B cell (primary cell): ENCODE measurements around the gene ECT2L. TPM values are rescaled to one million over a fixed set of nuclear protein-coding genes. Genes with fewer than 3 reads are reported as not detected.

Experiments
- ATAC-seq: fragments of 200-7000 bp; cut with Tn5 transposase; one replicate; pipeline ENCODE4 v1.10.0; 2021; ENCODE audit warnings: low read depth, mild to moderate bottlenecking, moderate number of reproducible peaks, moderate library complexity
- CTCF ChIA-PET: fragments of 350-600 bp; sonication (Branson Sonifier 250); formaldehyde crosslinking; loops from one replicate; lab custom pipeline; 2021; ENCODE audit warnings: antibody characterized with exemption, inconsistent platforms; lab: Charles Lee
- POLR2A ChIA-PET: fragments of 350-600 bp; sonication (Branson Sonifier 250); formaldehyde crosslinking; loops from one replicate; lab custom pipeline; 2021; ENCODE audit warnings: antibody characterized with exemption; lab: Charles Lee
- DNase-seq: peaks from one replicate; pipeline ENCODE4 v3.0.0; 2013
- H2AFZ ChIP-seq: 2 replicates; pipeline ENCODE4 v1.6.1; 2012; ENCODE audit warnings: mild to moderate bottlenecking, low read depth, low read length; ENCODE audit not compliant: insufficient read depth, poor library complexity, severe bottlenecking
- H3K27ac ChIP-seq, 2 donors: 1 replicate in 1 of 2; 2 replicates in 1 of 2; pipeline ENCODE4 v1.5.1; 2012 to 2013; ENCODE audit warnings: low read length in 2 of 2, mild to moderate bottlenecking in 2 of 2, moderate library complexity in 1 of 2
- H3K27me3 ChIP-seq, 4 experiments: fragments of 200-600 bp in 1 of 4; sonication (generic) in 1 of 4; replicated peaks in 1 of 4; 1 replicate in 2 of 4; 2 replicates in 2 of 4; pipeline versions ENCODE4 v1.6.1 to v1.7.0; 2013 to 2016; ENCODE audit warnings: low read length in 3 of 4, mild to moderate bottlenecking in 2 of 4, mixed read lengths in 1 of 4, moderate library complexity in 1 of 4; ENCODE audit not compliant: insufficient read depth in 4 of 4, control insufficient read depth in 3 of 4; ENCODE audit errors: control extremely low read depth in 1 of 4
- H3K36me3 ChIP-seq, 2 experiments: replicated peaks in 1 of 2; 1 replicate in 1 of 2; 2 replicates in 1 of 2; pipeline versions ENCODE4 v1.6.1 to v1.7.1; 2013; ENCODE audit warnings: low read length in 1 of 2; ENCODE audit not compliant: insufficient read depth in 2 of 2, control insufficient read depth in 1 of 2; ENCODE audit errors: control extremely low read depth in 1 of 2, extremely low read depth in 1 of 2
- H3K4me1 ChIP-seq, 2 donors: fragments of 200-600 bp in 1 of 2; sonication (generic) in 1 of 2; 1 replicate in 1 of 2; 2 replicates in 1 of 2; pipeline versions ENCODE4 v1.5.1 to v1.6.1; 2013 to 2017; ENCODE audit warnings: low read length in 2 of 2; ENCODE audit not compliant: control insufficient read depth in 2 of 2, insufficient read depth in 2 of 2
- H3K4me2 ChIP-seq: replicated peaks from 2 replicates; pipeline ENCODE3; 2012; ENCODE audit warnings: mild to moderate bottlenecking, low read depth, low read length; ENCODE audit not compliant: poor library complexity, severe bottlenecking
- H3K4me3 ChIP-seq, 5 experiments: fragments of 200-600 bp in 1 of 5; sonication (generic) in 1 of 5; 1 replicate in 3 of 5; 2 replicates in 2 of 5; pipeline versions ENCODE4 v1.5.1 to v1.7.0; 2011 to 2016; ENCODE audit warnings: low read length in 4 of 5, mild to moderate bottlenecking in 4 of 5, low read depth in 2 of 5, control low read depth in 1 of 5, moderate library complexity in 1 of 5; ENCODE audit not compliant: insufficient read depth in 1 of 5; ENCODE audit errors: control extremely low read depth in 1 of 5, extremely low read depth in 1 of 5
- H3K79me2 ChIP-seq: fragments of 200-600 bp; sonication (generic); one replicate; pipeline ENCODE4 v1.6.0; 2016; ENCODE audit warnings: low read length; ENCODE audit not compliant: control insufficient read depth, insufficient read depth
- H3K9ac ChIP-seq: fragments of 200-600 bp; sonication (generic); 2 replicates; pipeline ENCODE4 v1.6.1; 2017; ENCODE audit warnings: mild to moderate bottlenecking, low read length, moderate library complexity
- H3K9me3 ChIP-seq, 3 donors: one replicate each; pipeline versions ENCODE4 v1.6.1 to v1.7.1; 2013; ENCODE audit warnings: low read length in 2 of 3; ENCODE audit not compliant: control insufficient read depth in 2 of 3, insufficient read depth in 1 of 3; ENCODE audit errors: control extremely low read depth in 1 of 3
- H4K20me1 ChIP-seq: 2 replicates; pipeline ENCODE4 v1.6.0; 2012; ENCODE audit warnings: mild to moderate bottlenecking, low read length; ENCODE audit not compliant: insufficient read depth, control insufficient read depth, poor library complexity, severe bottlenecking
- H3K27ac Mint-ChIP-seq: one replicate; pipeline ENCODE4 v1.8.0; 2021; ENCODE audit warnings: mixed read lengths
- H3K27me3 Mint-ChIP-seq: one replicate; pipeline ENCODE4 v1.8.0; 2021; ENCODE audit warnings: mixed read lengths
- H3K4me1 Mint-ChIP-seq: one replicate; pipeline ENCODE4 v1.8.0; 2021; ENCODE audit warnings: mixed read lengths
- H3K4me3 Mint-ChIP-seq: one replicate; pipeline ENCODE4 v1.8.0; 2021; ENCODE audit warnings: mixed read lengths
- H3K9me3 Mint-ChIP-seq: one replicate; pipeline ENCODE4 v1.8.0; 2022; ENCODE audit warnings: mixed read lengths; ENCODE audit not compliant: insufficient read depth
- CTCF ChIP-seq: fragments of 200-600 bp; IDR thresholded peaks from one replicate; pipeline ENCODE4 v1.8.0; 2022; ENCODE audit warnings: antibody characterized with exemption, mild to moderate bottlenecking
- EZH2 ChIP-seq: IDR thresholded peaks from 2 replicates; pipeline ENCODE4 v1.6.1; 2012; ENCODE audit warnings: borderline replicate concordance, low read depth, mild to moderate bottlenecking, moderate library complexity, low read length; ENCODE audit not compliant: insufficient read depth, poor library complexity, severe bottlenecking
- WGBS: methylation state at CpG from one replicate; pipeline ENCODE4 v1.1.5; 2013; ENCODE audit warnings: missing lambda C conversion rate; ENCODE audit not compliant: insufficient coverage; 5-methylcytosine and 5-hydroxymethylcytosine counted together
- intact Hi-C: fragments of 100-400 bp; cut with micrococcal nuclease; formaldehyde crosslinking; loops from one replicate; pipeline ENCODE4 v1.10.0; 2022
- polyA plus RNA-seq: library from polyadenylated mRNA; depleted of rRNA; stranded (reverse); fragments of >200 nt; gene quantifications from 2 replicates; pipeline ENCODE4 v1.2.3, GENCODE V29; 2012
- total RNA-seq, 2 donors: library from RNA; stranded (reverse); fragments of 120-200 nt in 1 of 2; gene quantifications; 1 replicate in 1 of 2; 2 replicates in 1 of 2; pipeline versions ENCODE4 v1.2.3 to v1.2.4, GENCODE V29; 2013 to 2022

ECT2L gene
- total and polyA plus RNA-seq, 2 donors (not counting 1 experiment from before 2014, with no cell fraction given), result not detected

- Histone ChIP-seq H4K20me1 (no peaks in the 10 kb centered on the region), H3K27me3 (no peaks in the 10 kb centered on the region), H3K79me2 (no peaks in the 10 kb centered on the region), H3K4me3 (no peak overlapping the region), H3K9ac (no peak overlapping the region), H3K4me1 (no peaks in the 10 kb centered on the region), H2AFZ (no peak overlapping the region), H3K9me3 (no peaks in the 10 kb centered on the region), H3K4me2 (no peak overlapping the region), H3K27ac (no peak overlapping the region), H3K36me3 (no peaks in the 10 kb centered on the region)
- DNase-seq (no peak), ATAC-seq (no peak)
- Mint-ChIP-seq H3K27me3 (peaks cover 10% of the 10 kb centered on the region), H3K27ac (no peak overlapping the region), H3K9me3 (no peaks in the 10 kb centered on the region), H3K4me3 (no peak overlapping the region), H3K4me1 (peaks cover 3% of the 10 kb centered on the region)
- TF ChIP-seq CTCF (no peak), EZH2 (no peak)
- ChIA-PET POLR2A (no interaction called here), CTCF (no interaction called here)
- 97% methylated on average over 4 of the region's 6 CpGs for WGBS
- intact Hi-C loops, result no loop called here
Observed at GRCh38 chr6:138864343-138864890, 68.5 kb downstream of the ECT2L start.

GRCh38 chr6:138865480-138866109, 69.7 kb downstream of the ECT2L start:
- Histone ChIP-seq H3K9me3 (no peaks in the 10 kb centered on the region), H3K36me3 (no peaks in the 10 kb centered on the region), H3K27me3 (no peaks in the 10 kb centered on the region), H3K4me2 (no peak overlapping the region), H3K9ac (no peak overlapping the region), H3K4me3 (no peak overlapping the region), H3K27ac (no peak overlapping the region), H3K79me2 (no peaks in the 10 kb centered on the region), H2AFZ (no peak overlapping the region), H4K20me1 (no peaks in the 10 kb centered on the region), H3K4me1 (no peaks in the 10 kb centered on the region)
- Mint-ChIP-seq H3K9me3 (no peaks in the 10 kb centered on the region), H3K27me3 (peaks cover 10% of the 10 kb centered on the region), H3K27ac (no peak overlapping the region), H3K4me1 (peaks cover 6% of the 10 kb centered on the region), H3K4me3 (no peak overlapping the region)
- WGBS, result no CpG with 5 or more reads among the region's 6 CpGs
- DNase-seq (no peak), ATAC-seq (no peak)
- CTCF ChIA-PET, result no interaction called here
- intact Hi-C loops, result no loop called here
- POLR2A ChIA-PET, result no interaction called here
- TF ChIP-seq EZH2 (no peak), CTCF (no peak)
